ENCODE measurements around the gene ZCWPW2.
A peak's percentile ranks its signal among the peaks of the same experiment; 100 is the strongest.

Gene ZCWPW2

GRCh38 chr3:28376424-28376823 lies 27.9 kb downstream of the ZCWPW2 start:
- no peak for DNase-seq

GRCh38 chr3:28386049-28386448 lies 37.5 kb downstream of the ZCWPW2 start:
- no peak for DNase-seq

GRCh38 chr3:28388978-28389377 lies 40.5 kb downstream of the ZCWPW2 start:
- no peak for DNase-seq

- DNase-seq: no peak
Observed at GRCh38 chr3:28399206-28399605, 50.7 kb downstream of the ZCWPW2 start.

DNA sequence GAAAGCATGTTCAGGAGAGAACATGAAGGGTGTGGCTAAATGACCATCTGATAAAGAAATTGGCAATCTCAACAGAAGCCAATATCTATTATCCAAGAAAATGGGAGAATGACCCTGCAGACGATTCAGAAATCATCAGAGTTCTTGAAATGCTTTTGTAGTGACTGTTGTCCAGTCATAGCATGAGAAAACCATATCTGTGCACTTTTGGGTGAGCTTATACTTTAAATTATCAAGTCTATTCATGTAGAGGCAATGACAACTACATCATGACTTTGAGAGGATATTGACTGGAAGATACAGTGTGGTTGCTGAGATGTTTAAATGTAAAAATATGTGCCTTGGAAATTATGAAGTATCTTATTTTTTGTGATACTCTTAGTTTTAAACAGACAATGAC lies 57.7 kb downstream of the ZCWPW2 start:
- DNase-seq: no peak

- DNase-seq: no peak
Observed at GRCh38 chr3:28449398-28449797, 100.9 kb downstream of the ZCWPW2 start.

- no peak for DNase-seq
Observed at GRCh38 chr3:28462866-28463265, 114.3 kb downstream of the ZCWPW2 start.

- no peak for DNase-seq
Observed at GRCh38 chr3:28467414-28467813, 118.9 kb downstream of the ZCWPW2 start.

GRCh38 chr3:28476194-28476593 lies 127.7 kb downstream of the ZCWPW2 start:
- DNase-seq: peak in 1 of 5 donors; percentile 3

DNA sequence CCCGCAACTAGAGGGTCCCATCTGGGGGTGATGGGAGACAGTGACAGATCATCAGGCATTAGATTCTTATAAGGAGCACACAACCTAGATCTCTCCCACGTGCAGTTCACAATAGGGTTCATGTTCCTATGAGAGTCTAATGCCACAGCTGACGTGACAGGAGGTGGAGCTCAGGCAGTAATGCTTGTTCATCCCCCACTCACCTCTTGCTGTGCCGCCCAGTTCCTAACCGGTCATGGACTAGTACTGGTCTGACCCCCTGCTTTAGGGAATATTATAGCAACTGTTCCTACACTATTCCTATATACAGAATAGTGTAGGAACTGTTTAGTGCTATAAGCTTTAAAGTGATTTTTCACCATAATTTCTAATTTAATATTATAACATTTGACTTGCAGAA lies 128.2 kb downstream of the ZCWPW2 start:
- DNase-seq: no peak

GRCh38 chr3:28485164-28485563 lies 136.6 kb downstream of the ZCWPW2 start:
- no peak for DNase-seq

DNA sequence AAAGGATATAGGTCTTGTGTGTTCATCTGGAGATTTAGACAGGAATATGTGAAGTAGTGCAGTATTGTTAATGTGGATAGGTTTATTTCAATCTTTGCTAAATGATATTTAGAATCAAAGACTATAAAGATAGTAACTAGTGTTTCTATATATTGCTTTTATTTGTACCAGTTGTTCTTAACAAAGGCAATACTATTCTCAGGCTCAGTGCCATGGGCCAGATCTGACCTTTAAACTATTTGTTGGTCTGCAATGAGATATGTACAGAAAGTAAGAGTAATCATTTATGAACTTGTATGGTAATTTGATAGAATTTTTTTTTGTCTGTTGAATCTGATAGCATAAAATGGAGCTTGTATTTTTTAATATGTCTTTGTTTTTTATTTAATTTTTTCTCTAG lies 146.8 kb downstream of the ZCWPW2 start:
- DNase-seq: no peak

- no peak for DNase-seq
Observed at GRCh38 chr3:28502397-28502937, 153.9 kb downstream of the ZCWPW2 start.

DNA sequence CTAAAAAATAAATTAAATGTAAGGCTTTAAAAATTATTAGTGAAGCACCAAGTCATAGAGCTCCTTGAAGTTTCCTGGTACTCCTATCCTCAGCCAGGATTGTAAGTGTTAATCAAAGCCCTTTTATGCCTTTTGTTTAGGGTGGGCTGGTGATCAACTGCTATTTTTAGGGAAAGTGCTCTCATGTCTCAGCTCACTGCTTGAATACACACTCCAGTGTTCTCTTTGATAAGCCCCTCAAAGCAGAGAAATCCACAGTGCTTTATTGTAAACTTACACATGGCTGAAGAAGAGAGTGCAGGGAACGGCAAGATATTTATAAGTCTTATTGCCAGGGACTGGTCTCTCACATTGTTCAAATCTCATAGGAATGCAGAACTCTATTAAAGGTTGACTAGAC lies 156.5 kb downstream of the ZCWPW2 start:
- no peak for DNase-seq

- DNase-seq: no peak
Observed at GRCh38 chr3:28521663-28522062, 173.1 kb downstream of the ZCWPW2 start.

DNA sequence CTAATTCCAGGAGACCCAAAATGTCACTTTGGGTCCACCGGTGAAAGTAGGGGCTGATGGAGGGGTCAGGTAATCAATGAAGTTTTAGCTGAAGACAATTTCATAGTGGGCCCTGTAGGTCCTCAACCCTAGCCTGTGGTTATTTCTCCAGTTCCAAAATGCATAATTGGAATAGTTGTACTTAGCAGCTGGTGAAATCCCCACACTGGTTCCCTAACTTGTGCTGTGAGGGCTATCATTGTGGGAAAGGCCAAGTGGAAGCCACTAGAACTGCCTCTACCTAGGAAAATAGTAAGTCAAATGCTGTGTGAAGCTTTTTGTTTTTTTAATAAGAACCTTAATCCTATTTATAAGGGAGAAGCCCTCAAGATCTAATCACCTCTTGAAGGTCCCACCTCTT lies 193.8 kb downstream of the ZCWPW2 start:
- no peak for DNase-seq

DNA sequence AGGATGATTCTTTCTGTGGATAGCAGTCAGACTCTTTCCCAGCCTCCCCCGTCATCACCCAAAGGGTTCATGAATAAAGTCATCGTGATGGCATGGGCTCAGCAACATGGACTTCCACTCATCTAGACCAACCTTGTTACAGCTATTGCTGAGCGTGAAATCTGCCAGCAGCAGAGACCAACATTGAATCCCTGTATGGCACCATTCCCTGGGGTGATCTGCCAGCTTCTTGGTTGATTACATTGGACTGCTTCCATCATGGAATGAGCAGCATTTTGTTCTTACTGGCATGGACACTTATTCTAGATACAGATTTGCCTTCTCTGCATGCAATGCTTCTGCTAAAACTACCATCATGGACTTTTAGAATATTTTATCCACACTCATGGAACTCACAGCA lies 195.7 kb downstream of the ZCWPW2 start:
- no peak for DNase-seq

DNA sequence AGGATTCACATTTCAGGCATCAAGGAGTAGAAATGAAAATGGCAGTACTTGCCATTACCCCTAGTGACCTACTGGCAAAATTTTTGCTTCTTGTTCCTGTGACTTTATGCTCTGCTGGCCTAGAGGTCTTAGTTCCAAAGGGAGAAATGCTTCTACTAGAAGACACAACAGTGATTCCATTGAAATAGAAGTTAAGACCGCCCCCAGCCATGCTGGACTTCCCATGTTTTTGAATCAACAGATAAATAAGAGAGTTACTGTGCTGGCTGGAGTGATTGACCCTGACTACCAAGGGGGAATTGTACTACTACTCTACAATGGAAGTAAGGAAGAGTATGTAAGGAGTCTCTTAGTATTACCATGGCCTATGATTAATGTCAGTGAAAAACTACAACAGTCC lies 196.3 kb downstream of the ZCWPW2 start:
- DNase-seq: no peak

- DNase-seq: no peak
Observed at GRCh38 chr3:28547677-28548076, 199.2 kb downstream of the ZCWPW2 start.

GRCh38 chr3:28553175-28553574 lies 204.7 kb downstream of the ZCWPW2 start:
- DNase-seq: no peak

DNA sequence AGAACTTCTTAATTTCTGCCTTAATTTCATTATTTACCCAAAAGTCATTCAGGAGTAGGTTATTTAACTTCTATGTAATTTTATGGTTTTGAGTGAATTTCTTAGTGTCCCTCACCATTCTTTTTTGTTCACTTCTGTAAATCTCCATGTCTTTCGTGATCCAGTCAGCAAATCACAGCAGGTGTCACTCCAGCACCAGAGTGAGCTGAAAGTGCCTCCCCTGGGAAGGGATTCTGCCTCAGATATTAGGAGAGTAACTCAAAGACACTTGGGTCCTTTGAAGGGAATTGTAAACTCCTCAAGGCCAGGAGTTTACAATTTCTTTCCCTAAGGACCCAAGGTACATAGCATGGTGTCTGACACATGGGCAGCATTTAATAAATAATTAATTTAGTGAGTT lies 207.7 kb downstream of the ZCWPW2 start:
- no peak for DNase-seq

DNA sequence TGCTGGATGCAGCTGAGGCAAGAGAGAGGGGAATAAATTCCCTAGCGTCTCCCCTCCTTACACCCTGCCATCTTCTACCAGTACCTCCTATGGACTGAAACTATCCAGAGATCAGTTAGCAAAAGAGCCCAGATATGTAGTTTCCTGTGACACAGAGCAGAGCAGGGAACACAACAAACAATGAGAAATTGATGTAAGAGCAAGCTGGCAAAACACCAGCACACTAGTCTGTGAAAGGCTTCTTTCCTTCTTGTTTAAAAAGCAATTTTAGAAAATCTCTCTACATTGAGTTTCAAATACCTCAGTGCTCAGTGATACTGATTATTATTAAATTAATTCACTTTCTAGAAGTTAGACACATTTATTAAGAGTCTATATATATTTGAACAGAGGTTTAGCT lies 215.7 kb downstream of the ZCWPW2 start:
- no peak for DNase-seq

DNA sequence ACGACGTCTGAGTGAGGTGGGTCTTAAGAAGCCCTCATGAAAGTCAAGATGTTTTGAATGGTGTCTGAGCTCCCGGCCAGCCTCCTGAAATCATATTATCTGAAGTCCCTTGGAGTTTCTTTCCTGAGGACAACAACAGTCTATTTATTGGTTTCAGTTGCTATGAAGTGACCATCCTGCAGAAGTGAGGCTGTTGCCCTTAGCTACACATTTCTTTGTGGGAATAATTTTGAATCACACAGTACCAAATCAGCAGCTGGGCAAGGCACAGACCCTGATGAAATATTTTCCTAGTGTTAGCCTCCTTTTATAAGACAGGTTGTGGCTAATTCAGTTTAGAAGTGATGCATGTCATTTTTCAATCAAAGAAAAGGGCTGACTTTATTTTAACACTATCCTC lies 220.8 kb downstream of the ZCWPW2 start:
- DNase-seq: no peak

DNA sequence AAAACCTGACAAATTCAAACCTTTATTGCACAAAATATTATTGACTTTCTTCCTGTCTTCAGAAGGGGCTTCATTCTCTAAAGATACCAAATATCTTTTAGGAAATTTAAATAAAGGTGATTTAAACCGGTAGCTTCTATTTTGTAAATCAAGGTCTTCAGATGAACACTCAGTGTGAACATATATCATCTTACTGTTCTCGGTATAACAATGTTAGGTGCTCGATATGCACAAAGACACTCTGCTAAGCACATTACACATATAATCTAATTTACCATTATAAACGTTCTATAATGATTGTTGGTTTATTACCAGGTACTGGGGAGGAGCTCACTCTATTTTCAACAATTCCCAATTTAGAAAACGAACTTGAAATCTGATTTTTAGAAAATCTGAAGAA lies 225.5 kb downstream of the ZCWPW2 start:
- no peak for DNase-seq

DNA sequence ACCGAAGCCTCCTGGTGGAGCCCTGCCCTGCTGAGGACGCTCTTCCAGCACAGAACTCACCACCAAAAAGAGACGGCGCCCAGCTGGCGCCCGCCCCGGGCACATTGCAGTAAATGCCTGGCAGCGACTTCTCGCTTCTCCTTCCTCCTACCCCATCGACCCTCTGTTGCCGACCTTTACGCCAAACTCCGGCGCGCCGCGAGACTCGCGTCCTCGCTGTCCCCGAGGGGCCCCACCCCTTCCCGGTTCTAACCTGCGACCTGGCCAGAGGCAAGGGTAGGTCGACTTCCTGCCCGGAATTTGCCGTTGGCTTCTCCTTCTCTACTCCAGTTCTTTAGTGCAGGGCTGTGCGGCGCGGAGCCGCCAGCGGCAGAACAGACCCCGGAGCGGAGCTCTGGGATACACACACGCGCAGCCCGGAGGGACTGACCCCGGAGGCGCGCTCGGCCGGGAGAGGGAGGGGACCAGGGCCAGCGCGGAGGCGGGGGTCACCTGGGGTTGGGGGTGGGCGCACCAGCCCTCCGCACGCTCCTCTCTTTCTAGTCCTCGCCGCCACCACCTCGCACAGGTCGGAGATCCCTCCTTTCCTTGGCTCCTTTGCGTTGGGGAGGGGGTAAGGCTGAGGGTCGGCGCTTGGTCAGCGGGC lies 226.7 kb downstream of the ZCWPW2 start:
- DNase-seq: no peak

All from T-helper 1 cell (primary cell).